ENCODE data around the gene THSD8.

THSD8 gene

DNA sequence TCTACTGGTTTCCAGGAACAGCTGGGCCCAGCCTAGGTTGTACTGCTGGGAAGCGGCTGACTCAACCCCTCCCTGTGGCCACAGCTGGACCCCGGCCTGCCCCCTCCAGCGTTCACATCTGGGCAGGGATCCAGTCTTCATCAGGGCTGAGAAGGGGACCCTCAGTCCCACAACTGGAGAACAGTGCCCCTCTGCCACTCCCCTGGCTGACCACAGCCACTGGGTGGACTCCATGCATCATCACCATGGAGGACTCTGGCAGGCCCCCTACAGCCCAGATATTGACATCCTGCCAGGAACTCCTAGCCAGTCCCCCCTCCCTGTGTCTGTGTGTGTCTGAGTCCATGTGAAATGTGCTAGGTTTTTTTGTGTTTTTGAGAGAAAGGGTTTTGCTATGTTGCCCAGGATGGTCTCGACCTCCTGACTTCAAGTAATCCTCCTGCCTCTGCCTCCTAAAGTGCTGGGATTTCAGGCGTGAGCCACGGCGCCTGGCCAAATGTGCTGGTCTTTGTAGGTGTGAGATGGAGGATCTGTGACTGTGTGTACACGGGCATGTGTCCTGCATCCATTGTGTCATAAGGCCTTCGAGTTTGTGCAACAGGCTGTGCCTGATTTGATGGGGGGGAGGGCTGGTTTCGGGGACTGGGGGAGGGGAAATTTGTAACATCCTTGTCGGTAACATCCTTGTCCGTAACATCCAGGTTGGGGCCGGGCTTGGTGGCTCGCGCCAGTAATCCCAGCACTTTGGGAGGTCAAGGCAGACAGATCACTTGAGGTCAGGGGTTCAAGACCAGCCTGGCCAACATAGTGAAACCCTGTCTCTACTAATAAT lies 22.5 kb upstream of the THSD8 start:
- no peak for DNase-seq (ENCODE audit: low read depth in 4 of 4, low spot score in 1 of 4)

DNA sequence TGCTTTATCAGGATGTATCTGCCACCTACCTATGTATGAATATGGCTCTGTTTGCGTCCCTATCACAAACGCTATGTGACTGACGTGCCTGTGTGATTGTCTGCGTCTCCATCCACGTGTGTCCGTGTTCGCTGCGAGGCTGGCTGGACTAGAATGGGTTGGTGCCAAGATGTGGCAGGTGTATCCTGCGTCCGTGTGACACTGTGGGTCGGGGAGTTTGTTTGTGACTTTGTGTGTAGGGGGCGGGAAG lies 19.8 kb upstream of the THSD8 start:
- DNase-seq (ENCODE audit: low read depth in 4 of 4, low spot score in 1 of 4), result no peak

DNA sequence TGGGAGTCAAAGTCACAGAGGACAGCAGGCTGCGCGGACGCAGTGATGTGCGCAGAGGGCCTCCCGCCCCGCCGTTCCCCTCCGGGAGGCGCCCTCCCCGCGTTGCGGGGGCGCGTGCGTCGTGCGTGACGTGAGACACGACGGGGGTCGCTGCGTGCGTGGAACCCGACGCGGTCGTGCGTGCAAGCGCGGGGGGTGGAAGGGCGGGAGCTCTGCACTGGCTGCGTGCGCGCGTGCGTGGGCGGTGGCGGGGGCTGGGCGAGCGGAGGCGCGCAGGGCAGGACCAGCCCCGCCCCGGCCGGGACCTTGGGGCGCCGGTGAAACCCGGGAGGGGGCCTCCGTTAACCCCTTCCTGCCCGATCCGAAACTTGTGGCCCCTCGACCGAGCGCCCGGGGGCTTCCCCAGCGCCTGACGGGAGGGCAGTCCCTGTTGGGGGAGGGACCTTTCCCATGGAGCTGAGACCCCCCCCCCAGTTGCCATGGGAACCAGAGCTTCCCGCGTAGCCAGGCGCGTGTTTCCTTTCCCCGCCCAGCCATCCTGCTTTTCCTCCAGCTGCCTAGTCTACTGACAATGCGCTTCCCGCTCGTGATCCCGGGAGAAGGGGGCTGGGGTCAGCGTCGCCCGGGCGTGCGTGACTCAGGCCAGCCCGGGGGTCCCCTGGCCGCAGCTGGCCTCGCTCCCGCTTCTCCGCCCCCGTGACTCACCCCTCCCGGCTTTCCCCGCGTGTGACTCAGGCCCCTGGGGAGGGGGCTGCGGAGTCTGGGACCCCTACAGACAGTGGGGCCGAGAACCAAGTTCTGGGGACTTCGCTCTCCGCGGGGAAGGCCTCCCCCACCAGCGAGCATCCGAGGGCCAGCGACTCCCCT lies 19.2 kb upstream of the THSD8 start:
- DNase-seq (ENCODE audit: low read depth in 4 of 4, low spot score in 1 of 4), result peak in 3 of 4 experiments; percentile 83 to 90 (median 83)

DNA sequence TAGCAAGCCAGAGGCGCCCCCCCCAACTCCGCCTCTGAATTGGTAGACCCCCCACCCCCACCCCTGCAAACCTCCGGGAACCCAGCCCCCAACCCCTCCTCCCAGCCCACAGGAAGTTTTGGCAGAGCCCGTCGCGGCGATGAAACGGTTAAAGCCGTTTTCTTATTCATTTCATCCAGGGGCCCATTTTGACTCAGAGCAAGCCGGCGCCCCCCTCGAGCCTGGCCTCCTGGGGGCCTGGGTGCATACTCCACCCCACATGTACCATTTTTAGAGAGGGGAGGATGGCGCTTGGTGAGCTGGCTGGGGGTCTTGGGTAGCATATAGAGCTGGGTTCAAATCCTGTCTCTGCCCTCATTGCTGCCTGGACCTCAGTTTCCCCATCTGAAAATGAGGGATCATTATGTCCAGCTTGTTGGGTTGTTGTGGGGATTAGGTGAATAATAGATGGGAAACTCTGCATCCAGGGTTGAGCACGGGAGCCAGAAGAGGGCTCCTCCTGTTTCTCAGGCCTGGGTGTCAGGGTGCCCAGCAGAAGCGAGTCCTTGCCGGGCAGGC lies 18.5 kb upstream of the THSD8 start:
- peak in 1 of 4 experiments; percentile 68 for DNase-seq (ENCODE audit: low read depth in 4 of 4, low spot score in 1 of 4)

DNA sequence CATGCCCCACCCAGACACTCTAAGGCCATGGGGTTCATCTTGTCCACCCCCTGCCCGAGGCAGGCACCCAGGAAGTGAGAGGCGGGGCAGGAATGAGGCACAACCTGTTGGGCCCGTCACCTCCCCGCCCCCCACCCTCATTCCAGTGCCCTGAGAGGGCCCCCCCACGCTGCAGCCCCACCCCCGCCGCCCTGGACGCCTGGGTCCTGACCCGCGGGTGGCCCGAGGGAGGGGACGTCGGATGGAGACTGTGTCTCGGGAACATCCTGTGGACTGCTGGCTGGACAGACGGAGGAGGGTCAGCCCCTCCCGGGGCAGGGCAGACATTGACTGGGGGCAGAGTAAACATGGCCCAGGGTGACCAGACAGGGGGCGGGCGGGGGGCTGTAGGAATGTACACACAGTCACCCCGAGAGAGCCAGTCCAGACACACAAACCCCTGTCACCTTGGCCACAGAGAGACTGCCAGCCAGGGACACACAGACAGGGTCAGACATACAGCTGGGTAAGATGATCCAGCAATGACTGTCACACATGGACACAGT lies 17.9 kb upstream of the THSD8 start:
- DNase-seq (ENCODE audit: low read depth in 4 of 4, low spot score in 1 of 4), result no peak

DNA sequence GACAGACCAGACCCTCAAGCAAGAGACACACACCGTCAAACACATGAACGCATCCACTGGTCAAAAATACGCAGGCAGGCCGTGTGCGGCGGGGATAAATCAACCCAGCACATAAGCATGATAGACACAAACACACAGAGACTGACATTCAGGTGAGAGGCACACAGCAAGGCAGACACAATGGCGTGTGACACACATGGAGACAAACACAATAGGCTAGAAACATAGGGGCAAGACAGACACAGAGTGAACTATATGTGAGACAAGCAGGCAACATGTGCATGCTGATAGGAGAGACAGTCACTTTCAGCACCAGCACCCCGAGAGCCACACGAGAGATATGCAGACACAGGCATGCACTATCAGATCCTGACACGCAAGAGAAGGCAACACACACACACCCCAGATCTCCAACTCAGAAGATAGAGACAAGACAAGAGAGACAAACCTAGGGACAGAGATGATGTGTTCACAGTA lies 17.4 kb upstream of the THSD8 start:
- no peak for DNase-seq (ENCODE audit: low read depth in 4 of 4, low spot score in 1 of 4)

DNA sequence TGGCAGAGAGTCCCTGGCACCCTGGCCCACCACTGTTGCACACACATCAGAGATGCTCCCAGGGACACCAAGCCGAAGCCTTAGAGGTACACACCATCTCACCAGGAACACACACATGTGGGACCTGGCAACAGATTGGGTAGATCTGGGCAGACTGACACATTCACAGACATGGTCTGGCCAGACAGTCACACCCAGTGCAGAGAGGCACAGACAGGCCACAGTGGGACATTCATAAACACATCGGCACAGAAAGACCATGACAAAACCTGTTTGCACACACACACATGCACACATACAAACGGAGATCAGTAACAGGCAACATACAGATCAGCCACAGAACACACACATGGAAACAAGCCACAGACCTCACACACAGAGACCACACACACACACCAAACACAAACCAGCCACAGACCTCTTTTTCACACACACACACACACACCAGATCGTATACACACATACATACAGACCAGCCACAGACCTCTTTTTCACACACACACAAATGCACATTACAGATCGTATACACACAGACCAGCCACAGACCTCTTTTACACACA lies 16.9 kb upstream of the THSD8 start:
- DNase-seq (ENCODE audit: low read depth in 4 of 4, low spot score in 1 of 4), result no peak

DNA sequence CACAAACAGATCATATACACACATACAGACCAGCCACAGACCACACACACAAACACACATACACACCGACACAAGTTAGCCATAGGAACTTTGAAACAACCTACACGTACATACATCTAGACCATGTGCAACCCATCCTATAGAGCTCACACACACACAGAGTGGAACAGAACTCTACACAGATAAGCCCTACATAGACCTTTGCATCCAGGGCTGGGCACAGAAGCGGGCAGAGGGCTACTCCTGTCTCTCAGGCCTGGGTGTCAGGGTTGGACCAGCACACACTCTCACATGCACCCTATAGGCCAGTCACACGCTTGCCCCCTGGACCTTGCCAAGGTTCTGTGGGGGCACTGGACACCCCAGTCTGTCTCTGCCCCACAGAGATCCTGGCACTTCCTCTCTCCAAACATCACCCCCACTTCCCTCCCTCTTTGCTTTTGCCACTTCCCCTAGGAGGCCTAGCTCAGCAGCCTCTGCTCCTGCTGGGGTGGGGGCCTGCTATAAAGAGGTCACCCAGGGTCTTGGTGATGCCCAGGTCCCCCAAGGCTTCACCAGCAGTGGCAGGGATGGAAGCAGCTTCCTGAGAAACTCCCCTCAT lies 16.3 kb upstream of the THSD8 start:
- DNase-seq (ENCODE audit: low read depth in 4 of 4, low spot score in 1 of 4), result no peak

DNA sequence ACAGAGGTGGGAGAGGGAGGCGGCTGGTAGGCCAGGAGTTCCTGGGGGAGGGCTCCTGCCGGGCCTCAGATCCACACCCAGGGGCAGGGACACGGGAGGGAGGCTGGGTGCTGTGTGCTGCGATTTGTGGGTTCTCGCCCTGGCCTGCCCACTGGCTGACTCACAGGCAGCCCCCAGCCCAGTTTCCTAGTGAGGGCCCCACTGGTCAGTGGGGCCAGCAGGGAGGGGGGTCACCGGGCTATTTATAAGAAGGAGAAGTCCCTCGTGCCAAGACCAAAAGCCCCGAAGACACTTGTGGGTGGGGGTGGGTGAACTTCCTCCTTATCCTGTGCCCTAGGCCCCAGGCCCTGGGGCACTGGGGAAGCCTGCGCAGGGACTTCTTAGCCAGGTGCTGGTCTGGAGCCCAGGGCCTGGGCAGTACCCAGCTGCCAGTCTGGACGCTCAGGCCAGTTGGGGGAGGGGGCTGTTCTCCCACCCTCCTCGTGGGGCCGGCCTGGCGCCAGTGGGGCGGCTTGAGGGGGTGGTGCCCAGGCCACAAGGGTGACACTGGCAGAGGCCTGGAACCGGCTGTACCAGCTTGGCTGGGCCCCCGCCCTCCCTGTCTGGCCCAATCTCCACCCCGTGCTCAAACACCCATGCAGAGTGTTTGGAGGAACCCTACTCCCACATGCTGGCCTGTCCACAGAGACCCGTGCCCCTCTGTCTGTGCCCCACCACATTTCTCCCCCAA lies 15.6 kb upstream of the THSD8 start:
- no peak for DNase-seq (ENCODE audit: low read depth in 4 of 4, low spot score in 1 of 4)

DNA sequence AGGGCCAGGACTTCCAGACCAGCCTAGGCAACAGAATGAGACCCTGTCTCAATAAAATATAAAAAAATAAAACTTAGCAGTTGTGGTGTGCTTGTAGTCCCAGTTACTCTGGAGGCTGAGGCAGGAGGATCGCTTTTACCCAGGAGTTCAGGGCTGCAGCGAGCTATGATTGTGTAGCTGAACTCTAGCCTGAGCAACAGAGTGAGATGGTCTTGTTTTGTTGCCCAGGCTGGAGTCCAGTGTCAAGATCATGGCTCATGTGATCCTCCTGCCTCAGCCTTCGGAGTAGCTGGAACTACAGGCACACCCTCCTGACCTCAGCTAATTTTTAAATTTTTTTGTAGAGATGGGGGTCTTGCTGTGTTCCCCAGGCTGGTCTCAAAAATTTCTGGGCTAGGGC lies 14.9 kb upstream of the THSD8 start:
- DNase-seq (ENCODE audit: low read depth in 4 of 4, low spot score in 1 of 4), result no peak

DNA sequence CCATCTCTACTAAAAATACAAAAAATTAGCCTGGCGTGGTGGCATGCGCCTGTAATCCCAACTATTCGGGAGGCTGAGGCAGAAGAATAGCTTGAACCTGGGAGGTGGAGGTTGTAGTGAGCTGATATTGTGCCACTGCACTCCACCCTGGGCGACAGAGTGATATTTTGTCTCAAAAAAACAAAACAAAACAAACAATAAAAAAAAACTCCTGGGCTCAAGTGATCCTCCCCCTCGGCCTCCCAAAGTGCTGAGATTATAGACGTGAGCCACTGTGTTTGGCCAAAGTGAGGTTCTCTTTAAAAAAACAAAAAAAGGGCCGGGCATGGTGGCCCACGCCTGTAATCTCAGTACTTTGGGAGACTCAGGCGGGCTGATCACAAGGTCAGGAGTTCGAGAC lies 14.4 kb upstream of the THSD8 start:
- DNase-seq (ENCODE audit: low read depth in 4 of 4, low spot score in 1 of 4), result no peak

DNA sequence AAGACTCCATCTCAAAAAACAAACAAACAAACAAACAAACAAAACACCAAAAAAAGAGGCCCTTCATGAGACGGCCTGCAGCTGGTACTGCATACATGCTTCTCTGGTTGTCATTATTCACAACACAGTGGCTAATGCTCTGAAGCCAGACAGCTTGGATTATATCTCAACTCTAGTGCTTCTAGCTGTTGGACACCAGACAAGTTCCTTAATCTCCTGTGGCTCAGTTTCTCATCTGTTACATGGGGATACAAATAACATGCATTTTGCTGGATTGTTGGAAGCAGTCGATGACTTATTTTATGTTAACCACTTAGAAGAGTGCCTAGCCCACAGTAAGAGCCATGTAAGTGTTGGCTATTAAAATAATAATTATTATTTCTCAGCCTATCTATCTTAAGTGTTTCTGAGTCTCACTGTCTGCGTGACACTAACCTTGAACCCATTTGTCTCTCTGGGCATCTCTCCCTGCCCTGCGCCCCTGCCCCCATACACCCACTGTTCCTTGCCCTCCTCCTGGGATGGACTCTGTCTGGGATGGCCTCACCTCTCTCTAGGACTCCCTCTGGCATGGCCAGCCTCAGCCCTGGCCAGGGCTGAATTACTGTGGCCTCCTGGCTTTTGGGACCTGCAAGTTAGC lies 13.7 kb upstream of the THSD8 start:
- DNase-seq (ENCODE audit: low read depth in 4 of 4, low spot score in 1 of 4), result no peak

DNA sequence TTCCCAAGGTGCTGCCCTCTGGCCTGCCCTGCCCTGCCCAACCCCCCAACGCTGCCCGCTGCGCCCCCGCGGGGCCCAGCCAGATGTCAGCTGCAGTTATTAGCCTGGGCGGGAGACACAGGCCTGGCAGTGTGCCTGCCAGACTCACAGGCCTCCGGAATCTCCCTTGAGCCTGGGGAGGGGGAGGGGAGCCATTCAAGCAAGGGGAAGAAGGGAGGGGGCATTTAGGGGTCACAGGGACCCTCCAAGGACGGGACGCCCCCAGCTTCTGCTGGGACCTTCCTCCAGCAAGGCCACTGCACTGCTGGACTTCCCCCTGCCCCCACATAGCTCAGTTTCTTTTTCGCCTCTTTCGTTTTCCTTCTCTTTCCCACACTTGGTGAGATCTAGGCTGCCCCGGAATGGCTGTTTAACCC lies 13.2 kb upstream of the THSD8 start:
- no peak for DNase-seq (ENCODE audit: low read depth in 4 of 4, low spot score in 1 of 4)

DNA sequence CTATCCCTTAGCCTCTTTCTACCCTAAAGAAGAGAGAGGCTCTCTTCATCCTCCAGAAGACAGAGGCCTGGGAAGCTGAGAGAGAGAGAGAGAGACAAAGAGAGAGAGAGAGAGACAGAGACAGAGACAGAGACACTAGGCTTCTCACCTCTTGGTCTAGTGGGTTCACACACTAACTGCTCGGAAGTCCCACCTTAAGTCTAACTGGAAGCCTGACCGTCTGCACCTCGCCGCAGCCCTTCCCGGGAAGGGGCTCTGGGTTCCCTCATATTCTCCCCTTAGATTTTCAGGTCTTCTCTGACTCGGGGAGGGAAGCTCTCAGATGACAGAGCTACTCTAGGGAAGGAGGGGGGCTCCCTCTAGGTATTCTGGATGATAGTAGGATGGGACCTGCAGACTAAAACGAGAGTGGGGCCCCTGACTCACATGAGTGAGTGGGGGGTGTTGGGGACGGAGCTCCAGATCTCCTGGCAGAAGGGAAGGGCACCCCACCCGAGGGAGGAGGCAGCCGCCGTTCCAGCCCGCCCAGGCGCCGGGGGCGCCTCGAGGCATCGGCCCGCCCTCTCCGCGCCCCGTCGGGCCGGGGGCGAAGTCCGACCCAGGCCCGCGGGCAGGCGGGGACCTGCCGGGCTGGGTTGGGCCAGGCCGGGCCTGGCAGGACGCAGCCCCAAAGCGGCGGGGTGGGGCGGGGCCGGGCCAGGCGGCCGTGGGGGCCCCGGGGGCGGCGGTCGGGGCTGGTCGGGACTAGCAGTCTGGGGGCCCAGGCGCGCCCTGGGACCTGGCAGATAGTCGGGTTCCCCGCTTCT lies 12.6 kb upstream of the THSD8 start:
- no peak for DNase-seq (ENCODE audit: low read depth in 4 of 4, low spot score in 1 of 4)

DNA sequence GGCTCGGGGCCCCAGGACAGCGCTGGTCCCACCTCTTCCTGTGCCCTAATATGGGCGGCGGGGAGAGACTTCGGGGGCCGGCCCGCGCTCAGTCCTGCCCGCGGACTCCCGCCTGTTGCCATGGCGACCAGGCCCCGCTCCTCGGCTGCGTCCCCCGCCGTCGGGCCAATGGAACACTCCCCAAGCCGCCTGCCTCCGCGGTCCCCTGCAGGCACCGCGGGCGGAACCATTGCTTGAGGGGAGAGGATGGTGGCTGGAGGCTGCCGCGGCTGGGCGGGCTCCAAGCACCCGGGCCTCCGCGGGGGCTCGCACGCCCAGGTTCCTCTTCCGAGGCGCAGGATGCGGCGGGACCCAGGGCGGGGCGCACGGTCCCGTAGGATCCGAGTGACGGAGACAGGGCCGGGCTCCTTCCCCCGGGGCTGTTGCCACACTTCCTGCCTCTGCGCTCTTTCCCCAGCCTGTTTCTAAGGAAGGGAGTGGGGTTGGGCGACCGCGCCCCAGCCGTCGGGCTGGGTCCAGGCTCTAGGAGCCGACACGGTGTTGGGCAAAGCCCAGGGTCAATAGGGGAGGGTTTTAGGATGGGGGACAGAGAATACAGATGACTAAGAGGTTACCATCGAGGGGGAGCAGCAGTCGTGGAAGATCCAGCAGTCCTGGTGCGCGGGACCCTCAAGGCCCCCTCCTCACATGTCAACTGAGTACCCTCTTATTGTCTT lies 11.8 kb upstream of the THSD8 start:
- peak in 2 of 4 experiments; percentile 84 to 97 for DNase-seq (ENCODE audit: low read depth in 4 of 4, low spot score in 1 of 4)

DNA sequence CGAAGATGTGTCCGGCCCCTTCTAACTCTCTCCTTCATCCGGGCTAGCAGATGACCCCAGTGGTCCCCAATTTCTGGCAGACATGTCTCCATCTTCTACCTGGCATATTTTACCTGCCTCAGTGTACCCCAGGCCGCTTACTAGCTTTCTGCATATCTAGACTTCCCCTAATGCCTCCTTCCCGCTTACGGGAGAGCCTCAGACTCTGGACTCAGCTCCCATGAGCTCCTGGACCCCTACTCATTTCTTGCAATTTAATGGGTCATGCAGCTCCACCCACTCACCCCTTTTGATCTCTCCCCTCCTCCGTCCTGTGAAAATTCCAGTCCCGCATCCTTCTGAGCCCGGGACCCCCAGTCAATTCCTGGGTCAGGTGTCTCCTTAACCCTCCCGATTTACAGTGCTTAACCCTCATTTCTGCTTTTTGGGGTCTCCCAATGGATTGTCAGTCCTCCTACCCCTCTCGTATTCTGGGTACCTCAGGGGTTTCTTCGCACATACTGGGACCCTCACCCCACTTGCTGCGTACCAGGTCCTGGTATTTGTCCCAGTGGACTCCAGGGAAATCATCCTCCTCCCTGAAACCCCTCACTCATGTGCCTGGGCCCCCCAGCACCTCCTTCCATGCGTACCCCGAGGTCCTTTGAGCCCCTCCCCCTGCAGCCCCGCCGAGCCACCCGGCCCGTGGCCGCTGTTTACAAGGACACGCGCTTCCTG lies 11.1 kb upstream of the THSD8 start:
- no peak for DNase-seq (ENCODE audit: low read depth in 4 of 4, low spot score in 1 of 4)

DNA sequence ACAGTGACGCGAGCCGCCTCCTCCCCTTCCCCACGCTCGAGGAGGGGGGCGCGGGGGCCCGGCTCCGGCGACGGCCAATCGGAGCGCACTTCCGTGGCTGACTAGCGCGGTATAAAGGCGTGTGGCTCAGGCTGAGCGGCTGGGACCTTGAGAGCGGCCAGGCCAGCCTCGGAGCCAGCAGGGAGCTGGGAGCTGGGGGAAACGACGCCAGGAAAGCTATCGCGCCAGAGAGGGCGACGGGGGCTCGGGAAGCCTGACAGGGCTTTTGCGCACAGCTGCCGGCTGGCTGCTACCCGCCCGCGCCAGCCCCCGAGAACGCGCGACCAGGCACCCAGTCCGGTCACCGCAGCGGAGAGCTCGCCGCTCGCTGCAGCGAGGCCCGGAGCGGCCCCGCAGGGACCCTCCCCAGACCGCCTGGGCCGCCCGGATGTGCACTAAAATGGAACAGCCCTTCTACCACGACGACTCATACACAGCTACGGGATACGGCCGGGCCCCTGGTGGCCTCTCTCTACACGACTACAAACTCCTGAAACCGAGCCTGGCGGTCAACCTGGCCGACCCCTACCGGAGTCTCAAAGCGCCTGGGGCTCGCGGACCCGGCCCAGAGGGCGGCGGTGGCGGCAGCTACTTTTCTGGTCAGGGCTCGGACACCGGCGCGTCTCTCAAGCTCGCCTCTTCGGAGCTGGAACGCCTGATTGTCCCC lies 10.4 kb upstream of the THSD8 start, which contains the start of gene JUNB:
Gene JUNB (plus strand): TSS at position 142 of the 706 bp plus-strand sequence. CDS start 286 bp downstream, at position 428.
- peak; percentile 91 to 96 (median 94) for DNase-seq (ENCODE audit: low read depth in 4 of 4, low spot score in 1 of 4)
